ENCODE results near the gene EML3. TPM values are rescaled to one million over a fixed set of nuclear protein-coding genes. Genes with fewer than 3 reads are reported as not detected.

Gene EML3
- total and polyA plus RNA-seq, 11 donors, result 8.8 to 40.9 (median 15.3) TPM

DNA sequence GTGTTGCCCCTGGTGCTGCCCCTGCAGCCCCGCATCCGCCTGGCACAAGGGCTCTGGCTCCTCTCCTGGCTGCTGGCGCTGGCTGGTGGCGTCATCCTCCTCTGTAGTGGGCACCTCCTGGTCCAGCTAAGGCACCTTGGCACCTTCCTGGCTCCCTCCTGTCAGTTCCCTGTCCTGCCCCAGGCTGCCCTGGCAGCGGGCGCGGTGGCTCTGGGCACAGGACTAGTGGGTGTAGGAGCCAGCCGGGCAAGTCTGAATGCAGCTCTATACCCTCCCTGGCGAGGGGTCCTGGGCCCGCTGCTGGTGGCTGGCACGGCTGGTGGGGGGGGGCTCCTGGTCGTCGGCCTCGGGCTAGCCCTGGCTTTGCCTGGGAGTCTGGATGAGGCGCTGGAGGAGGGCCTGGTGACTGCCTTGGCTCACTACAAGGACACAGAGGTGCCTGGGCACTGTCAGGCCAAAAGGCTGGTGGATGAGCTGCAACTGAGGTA is 760 bp upstream of the EML3 start:
- Histone ChIP-seq H3K36me3 (peaks cover 0 to 55% (median 34%) of the 10 kb centered on the region in 9 donors), H3K4me3 (peak overlapping the region in 10 of 12 donors; percentile 75 to 99 (median 84)), H3K27ac (peak overlapping the region; percentile 91 to 99 (median 98)), H3K4me1 (peaks cover 4 to 37% (median 18%) of the 10 kb centered on the region in 12 donors), H3K27me3 (no peaks in the 10 kb centered on the region), H3K9me3 (no peaks in the 10 kb centered on the region)
- ATAC-seq, result peak in 2 of 4 donors; percentile 3 to 4
- 56 to 77% (median 62%) methylated on average over 4 to 15 of the region's 15 CpGs for WGBS, 4 donors
- intact Hi-C loops (cut with DNase I), result loop anchor here in 3 of 10 donors (5.0 kb wide), 1 partner anchor 34 kb away; the partner anchor contains the start of gene GANAB (in 3 of the 3)
- peak in 2 of 5 donors; percentile 36 to 74 for DNase-seq
- no peak for TF ChIP-seq POLR2A (IDR thresholded peaks at IDR 0.05)
- TF ChIP-seq CTCF (IDR thresholded peaks at IDR 0.05), result no peak

GRCh38 chr11:62611705-62612365 is 740 bp downstream of the EML3 start:
- DNase-seq (peak; percentile 62 to 75 (median 63)), ATAC-seq (peak in 2 of 4 donors; percentile 8 to 14)
- H3K4me3 ChIP-seq, result peak overlapping the region; percentile 70 to 99 (median 82)
- TF ChIP-seq CTCF (IDR thresholded peaks at IDR 0.05), result no peak
- TF ChIP-seq POLR2A (IDR thresholded peaks at IDR 0.05), result no peak
- peak overlapping the region; percentile 91 to 99 (median 98) for H3K27ac ChIP-seq
- 1 to 2% (median 2%) methylated on average over 31 to 34 of the region's 34 CpGs for WGBS, 4 donors
- intact Hi-C loops (cut with DNase I), result loop anchor here in 3 of 10 donors (5.0 kb wide), 1 partner anchor 35 kb away; the partner anchor contains the start of gene GANAB (in 3 of the 3)
- no peaks in the 10 kb centered on the region for H3K9me3 ChIP-seq
- H3K36me3 ChIP-seq, result peaks cover 0 to 57% (median 31%) of the 10 kb centered on the region in 9 donors
- H3K27me3 ChIP-seq, result no peaks in the 10 kb centered on the region
- peaks cover 4 to 47% (median 18%) of the 10 kb centered on the region in 12 donors for H3K4me1 ChIP-seq

DNA sequence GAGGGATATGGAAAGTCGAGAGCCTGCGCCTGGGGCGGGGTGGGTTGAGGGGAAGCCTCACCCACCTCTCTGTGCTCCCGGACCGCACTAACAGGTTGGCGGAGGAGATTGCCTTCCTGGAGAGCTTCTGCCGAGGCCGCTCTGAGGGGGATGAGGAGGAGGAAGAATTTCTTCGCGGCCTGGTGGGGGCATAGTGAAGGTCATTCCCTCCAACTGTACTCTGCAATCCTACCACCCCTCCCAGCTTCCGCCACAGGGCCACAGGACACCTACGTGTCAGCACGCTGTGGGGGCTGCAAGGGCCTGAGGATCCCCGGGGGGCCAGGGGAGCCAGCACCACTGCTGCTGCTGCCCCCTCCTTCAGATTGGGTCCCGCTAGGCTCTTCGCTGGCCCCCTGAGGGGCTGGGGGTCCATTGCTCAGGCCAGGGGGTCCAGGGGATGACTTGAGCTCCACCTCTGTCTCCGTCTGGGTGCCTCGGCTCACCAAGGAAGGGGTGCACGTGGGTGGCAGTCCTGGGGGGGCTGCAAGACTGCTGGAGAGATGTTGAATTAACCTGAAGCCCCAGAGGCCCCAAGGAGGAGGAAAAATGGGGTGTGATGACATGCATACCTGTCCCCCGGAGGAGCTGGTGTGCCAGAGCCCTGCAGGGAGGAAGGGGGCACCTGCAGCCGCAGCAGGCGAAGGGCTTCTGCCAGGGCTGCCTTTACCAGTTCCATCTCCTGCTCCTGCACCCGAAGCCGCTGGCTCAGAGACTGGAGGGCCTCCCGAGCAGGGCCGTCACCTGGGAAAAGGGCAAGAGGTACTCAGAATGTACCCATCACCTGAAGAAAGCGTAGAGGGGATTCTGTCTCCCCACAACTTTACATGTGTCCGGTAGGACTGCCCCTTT is 1.5 kb downstream of the EML3 start:
- Histone ChIP-seq H3K4me1 (peaks cover 4 to 47% (median 18%) of the 10 kb centered on the region in 12 donors), H3K9me3 (no peaks in the 10 kb centered on the region), H3K27ac (peak overlapping the region; percentile 91 to 99 (median 98)), H3K4me3 (peak overlapping the region; percentile 70 to 99 (median 82)), H3K27me3 (no peaks in the 10 kb centered on the region), H3K36me3 (peaks cover 0 to 57% (median 30%) of the 10 kb centered on the region in 9 donors)
- 68 to 77% (median 75%) methylated on average over 22 to 28 of the region's 28 CpGs for WGBS, 4 donors
- TF ChIP-seq CTCF (IDR thresholded peaks at IDR 0.05), result no peak
- no peak for TF ChIP-seq POLR2A (IDR thresholded peaks at IDR 0.05)
- intact Hi-C loops (cut with DNase I), result loop anchor here in 3 of 10 donors (5.0 kb wide), 1 partner anchor 36 kb away; the partner anchor contains the start of gene GANAB (in 3 of the 3)
- ATAC-seq (no peak), DNase-seq (peak in 1 of 5 donors; percentile 62)
